GM23338 (cell line): ENCODE data around the gene IL22RA1. TPM values are rescaled to one million over a fixed set of nuclear protein-coding genes. Genes with fewer than 3 reads are reported as not detected.

ENCODE experiments used
- ATAC-seq: fragments of 200-7000 bp; cut with Tn5 transposase; 3 replicates; pipeline ENCODE4 v1.9.1; 2020
- DNase-seq: peaks from one replicate; pipeline ENCODE4 v3.0.0-alpha.2; 2015; ENCODE audit warnings: low spot score
- H2AFZ ChIP-seq: fragments of 200-600 bp; sonication (generic); 2 replicates; pipeline ENCODE4 v1.8.0; 2016; ENCODE audit warnings: antibody characterized with exemption, mild to moderate bottlenecking, moderate library complexity
- H3F3A ChIP-seq: fragments of 200-600 bp; sonication (generic); replicated peaks from 2 replicates; pipeline ENCODE4 v1.8.0; 2017; ENCODE audit warnings: antibody characterized with exemption, mixed run types, low read depth
- H3K27ac ChIP-seq: fragments of 200-600 bp; sonication (generic); 2 replicates; pipeline ENCODE4 v1.6.1; 2016; ENCODE audit warnings: low read depth
- H3K27me3 ChIP-seq: fragments of 200-600 bp; sonication (generic); 2 replicates; pipeline ENCODE4 v1.8.0; 2016; ENCODE audit warnings: mild to moderate bottlenecking, mixed run types, moderate library complexity; ENCODE audit not compliant: insufficient read depth
- H3K36me3 ChIP-seq: fragments of 200-600 bp; sonication (generic); 2 replicates; pipeline ENCODE4 v1.8.0; 2016; ENCODE audit warnings: mild to moderate bottlenecking; ENCODE audit not compliant: insufficient read depth
- H3K4me1 ChIP-seq: fragments of 200-600 bp; sonication (generic); 2 replicates; pipeline ENCODE4 v1.8.0; 2016; ENCODE audit warnings: mild to moderate bottlenecking, moderate library complexity; ENCODE audit not compliant: insufficient read depth
- H3K4me2 ChIP-seq: fragments of 200-600 bp; sonication (generic); 2 replicates; pipeline ENCODE4 v1.7.1; 2017; ENCODE audit warnings: mixed run types
- H3K4me3 ChIP-seq: fragments of 200-600 bp; sonication (generic); 2 replicates; pipeline ENCODE4 v1.6.1; 2016; ENCODE audit warnings: mixed run types
- H3K79me2 ChIP-seq: fragments of 200-600 bp; sonication (generic); replicated peaks from 2 replicates; pipeline ENCODE4 v1.8.0; 2017; ENCODE audit warnings: mild to moderate bottlenecking; ENCODE audit not compliant: insufficient read depth
- H3K9me2 ChIP-seq: fragments of 200-600 bp; sonication (generic); 2 replicates; pipeline ENCODE4 v1.8.0; 2017; ENCODE audit not compliant: insufficient read depth
- H4K20me1 ChIP-seq: fragments of 200-600 bp; sonication (generic); replicated peaks from 2 replicates; pipeline ENCODE4 v1.8.0; 2017; ENCODE audit warnings: mild to moderate bottlenecking; ENCODE audit not compliant: insufficient read depth
- H3K27ac Mint-ChIP-seq: 2 replicates; pipeline ENCODE4 v1.8.0; 2020; ENCODE audit warnings: inconsistent platforms, mild to moderate bottlenecking, moderate library complexity, mixed read lengths
- H3K27me3 Mint-ChIP-seq: 3 replicates; pipeline ENCODE4 v1.8.0; 2022; ENCODE audit warnings: low read depth, mild to moderate bottlenecking, moderate library complexity, mixed read lengths, inconsistent platforms; ENCODE audit not compliant: insufficient read depth, poor library complexity
- H3K36me3 Mint-ChIP-seq: 3 replicates; pipeline ENCODE4 v1.8.0; 2021; ENCODE audit warnings: low read depth, mild to moderate bottlenecking, inconsistent platforms, moderate library complexity, mixed read lengths
- H3K4me1 Mint-ChIP-seq: 3 replicates; pipeline ENCODE4 v1.8.0; 2020; ENCODE audit warnings: mild to moderate bottlenecking, inconsistent platforms, mixed read lengths
- H3K4me3 Mint-ChIP-seq: 3 replicates; pipeline ENCODE4 v1.8.0; 2021; ENCODE audit warnings: moderate library complexity, mild to moderate bottlenecking, inconsistent platforms, mixed read lengths
- H3K9me3 Mint-ChIP-seq: 3 replicates; pipeline ENCODE4 v1.8.0; 2020; ENCODE audit warnings: moderate library complexity, mild to moderate bottlenecking, inconsistent platforms, mixed read lengths
- CREB1 ChIP-seq: fragments of 250-450 bp; sonication (Bioruptor Pico); IDR thresholded peaks from 2 replicates; pipeline ENCODE4 v1.5.0; 2020; ENCODE audit warnings: low read depth, mild to moderate bottlenecking, moderate library complexity
- EZH2 ChIP-seq: fragments of 200-600 bp; sonication (generic); IDR thresholded peaks from one replicate; pipeline ENCODE4 v1.8.0; 2017; ENCODE audit warnings: antibody characterized with exemption, mild to moderate bottlenecking, low read depth; ENCODE audit not compliant: unreplicated experiment
- NANOG ChIP-seq: IDR thresholded peaks from 2 replicates; pipeline ENCODE4 v1.6.1; 2016; ENCODE audit warnings: antibody characterized with exemption, borderline replicate concordance
- POLR2AphosphoS5 ChIP-seq: IDR thresholded peaks from 2 replicates; pipeline ENCODE4 v1.6.1; 2016; ENCODE audit warnings: antibody characterized with exemption, low read depth
- REST ChIP-seq: IDR thresholded peaks from one replicate; pipeline ENCODE4 v1.6.1; 2018; ENCODE audit warnings: antibody characterized with exemption; ENCODE audit not compliant: unreplicated experiment
- ZNF114 ChIP-seq: fragments of 250-450 bp; sonication (Bioruptor Pico); IDR thresholded peaks from 2 replicates; pipeline ENCODE4 v1.5.0; 2020; ENCODE audit warnings: mild to moderate bottlenecking, moderate library complexity
- polyA plus RNA-seq: library from polyadenylated mRNA; unstranded; fragments of >200 nt; fragmentation: Nextera tagmentation; extraction: Ambion mirVana; gene quantifications from 2 replicates; pipeline ENCODE4 v1.2.1, GENCODE V29; 2016
- total RNA-seq: library from RNA; depleted of rRNA; stranded (reverse); fragments of >200 nt; shearing (Covaris generic); gene quantifications from 2 replicates; pipeline ENCODE4 v1.2.3, GENCODE V29; 2014
- TF ChIP-seq, protein P1 (sequence below), 2 experiments: fragments of 200-600 bp in 1 of 2; sonication (generic) in 1 of 2; conservative IDR thresholded peaks; 2 replicates each; pipeline versions ENCODE4 v1.5.1 to v1.6.1; 2016 to 2017; ENCODE audit warnings: antibody characterized with exemption in 2 of 2, low read depth in 2 of 2, mild to moderate bottlenecking in 2 of 2, moderate library complexity in 1 of 2
- TF ChIP-seq, protein P2 (sequence below): fragments of 250-450 bp; sonication (Bioruptor Pico); IDR thresholded peaks from 2 replicates; pipeline ENCODE4 v1.5.0; 2020; ENCODE audit warnings: mild to moderate bottlenecking, moderate library complexity

IL22RA1 gene
- total and polyA plus RNA-seq, 2 experiments from 2014 or later = 0.11 to 0.28 TPM

DNA sequence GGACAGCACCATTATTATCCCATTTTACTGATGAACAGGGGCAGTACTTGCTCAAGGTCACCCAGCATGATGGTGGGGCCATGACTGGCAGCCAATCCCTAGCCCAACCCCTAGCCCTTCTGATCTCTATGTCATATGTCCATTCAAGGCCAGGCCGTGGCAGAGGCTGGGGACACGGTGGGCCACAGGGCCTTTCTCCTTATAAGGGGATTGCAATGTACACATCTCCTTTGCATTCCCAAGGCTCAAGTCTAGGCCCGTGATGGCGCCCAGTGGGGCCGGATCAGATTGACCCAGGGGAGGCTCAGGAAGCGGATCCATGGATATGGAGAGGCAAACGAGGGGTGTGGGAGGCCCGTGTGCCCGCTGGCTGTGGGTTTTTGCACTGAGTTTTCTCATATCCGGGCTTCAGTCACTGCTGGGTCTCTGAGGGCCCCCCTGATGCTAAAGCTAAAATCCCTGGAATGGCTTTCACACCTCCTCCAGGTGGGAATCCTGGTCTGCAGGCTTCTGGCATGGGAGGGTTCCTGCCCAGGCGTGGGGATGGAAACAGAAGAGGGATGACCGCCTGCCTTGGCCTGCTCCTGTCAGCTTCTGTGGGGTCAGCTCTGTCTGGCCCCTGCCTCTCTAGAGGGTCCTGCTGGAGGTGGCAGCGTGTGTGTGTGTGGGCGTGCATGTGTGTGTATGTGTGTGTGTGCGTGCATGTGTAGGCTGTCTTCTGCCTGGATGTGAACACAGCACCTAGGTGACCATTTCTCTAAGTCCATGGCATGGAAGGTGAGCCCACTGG lies 33.1 kb downstream of the IL22RA1 start:
- Histone ChIP-seq H3K36me3 (no peaks in the 10 kb centered on the region), H3K4me1 (peaks cover 16% of the 10 kb centered on the region), H3K4me3 (no peak overlapping the region), H3K27ac (no peak overlapping the region), H3K9me2 (no peaks in the 10 kb centered on the region), H4K20me1 (no peaks in the 10 kb centered on the region), H2AFZ (no peak overlapping the region), H3K4me2 (no peak overlapping the region), H3K79me2 (no peaks in the 10 kb centered on the region), H3F3A (no peaks in the 10 kb centered on the region), H3K27me3 (no peaks in the 10 kb centered on the region)
- no peaks in the 10 kb centered on the region for H3K36me3 Mint-ChIP-seq
- no peak for TF ChIP-seq EZH2
- no peak for TF ChIP-seq CREB1 (CRISPR knock-in tag)
- TF ChIP-seq NANOG = no peak
- TF ChIP-seq POLR2AphosphoS5 = no peak
- TF ChIP-seq ZNF114 (CRISPR knock-in tag) = no peak
- no peak for TF ChIP-seq REST
- TF ChIP-seq, protein P1, sequence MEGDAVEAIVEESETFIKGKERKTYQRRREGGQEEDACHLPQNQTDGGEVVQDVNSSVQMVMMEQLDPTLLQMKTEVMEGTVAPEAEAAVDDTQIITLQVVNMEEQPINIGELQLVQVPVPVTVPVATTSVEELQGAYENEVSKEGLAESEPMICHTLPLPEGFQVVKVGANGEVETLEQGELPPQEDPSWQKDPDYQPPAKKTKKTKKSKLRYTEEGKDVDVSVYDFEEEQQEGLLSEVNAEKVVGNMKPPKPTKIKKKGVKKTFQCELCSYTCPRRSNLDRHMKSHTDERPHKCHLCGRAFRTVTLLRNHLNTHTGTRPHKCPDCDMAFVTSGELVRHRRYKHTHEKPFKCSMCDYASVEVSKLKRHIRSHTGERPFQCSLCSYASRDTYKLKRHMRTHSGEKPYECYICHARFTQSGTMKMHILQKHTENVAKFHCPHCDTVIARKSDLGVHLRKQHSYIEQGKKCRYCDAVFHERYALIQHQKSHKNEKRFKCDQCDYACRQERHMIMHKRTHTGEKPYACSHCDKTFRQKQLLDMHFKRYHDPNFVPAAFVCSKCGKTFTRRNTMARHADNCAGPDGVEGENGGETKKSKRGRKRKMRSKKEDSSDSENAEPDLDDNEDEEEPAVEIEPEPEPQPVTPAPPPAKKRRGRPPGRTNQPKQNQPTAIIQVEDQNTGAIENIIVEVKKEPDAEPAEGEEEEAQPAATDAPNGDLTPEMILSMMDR (conservative IDR thresholded peaks at IDR 0.05; ENCODE audit: low read depth in 2 of 2) = no peak
- TF ChIP-seq, protein P2, sequence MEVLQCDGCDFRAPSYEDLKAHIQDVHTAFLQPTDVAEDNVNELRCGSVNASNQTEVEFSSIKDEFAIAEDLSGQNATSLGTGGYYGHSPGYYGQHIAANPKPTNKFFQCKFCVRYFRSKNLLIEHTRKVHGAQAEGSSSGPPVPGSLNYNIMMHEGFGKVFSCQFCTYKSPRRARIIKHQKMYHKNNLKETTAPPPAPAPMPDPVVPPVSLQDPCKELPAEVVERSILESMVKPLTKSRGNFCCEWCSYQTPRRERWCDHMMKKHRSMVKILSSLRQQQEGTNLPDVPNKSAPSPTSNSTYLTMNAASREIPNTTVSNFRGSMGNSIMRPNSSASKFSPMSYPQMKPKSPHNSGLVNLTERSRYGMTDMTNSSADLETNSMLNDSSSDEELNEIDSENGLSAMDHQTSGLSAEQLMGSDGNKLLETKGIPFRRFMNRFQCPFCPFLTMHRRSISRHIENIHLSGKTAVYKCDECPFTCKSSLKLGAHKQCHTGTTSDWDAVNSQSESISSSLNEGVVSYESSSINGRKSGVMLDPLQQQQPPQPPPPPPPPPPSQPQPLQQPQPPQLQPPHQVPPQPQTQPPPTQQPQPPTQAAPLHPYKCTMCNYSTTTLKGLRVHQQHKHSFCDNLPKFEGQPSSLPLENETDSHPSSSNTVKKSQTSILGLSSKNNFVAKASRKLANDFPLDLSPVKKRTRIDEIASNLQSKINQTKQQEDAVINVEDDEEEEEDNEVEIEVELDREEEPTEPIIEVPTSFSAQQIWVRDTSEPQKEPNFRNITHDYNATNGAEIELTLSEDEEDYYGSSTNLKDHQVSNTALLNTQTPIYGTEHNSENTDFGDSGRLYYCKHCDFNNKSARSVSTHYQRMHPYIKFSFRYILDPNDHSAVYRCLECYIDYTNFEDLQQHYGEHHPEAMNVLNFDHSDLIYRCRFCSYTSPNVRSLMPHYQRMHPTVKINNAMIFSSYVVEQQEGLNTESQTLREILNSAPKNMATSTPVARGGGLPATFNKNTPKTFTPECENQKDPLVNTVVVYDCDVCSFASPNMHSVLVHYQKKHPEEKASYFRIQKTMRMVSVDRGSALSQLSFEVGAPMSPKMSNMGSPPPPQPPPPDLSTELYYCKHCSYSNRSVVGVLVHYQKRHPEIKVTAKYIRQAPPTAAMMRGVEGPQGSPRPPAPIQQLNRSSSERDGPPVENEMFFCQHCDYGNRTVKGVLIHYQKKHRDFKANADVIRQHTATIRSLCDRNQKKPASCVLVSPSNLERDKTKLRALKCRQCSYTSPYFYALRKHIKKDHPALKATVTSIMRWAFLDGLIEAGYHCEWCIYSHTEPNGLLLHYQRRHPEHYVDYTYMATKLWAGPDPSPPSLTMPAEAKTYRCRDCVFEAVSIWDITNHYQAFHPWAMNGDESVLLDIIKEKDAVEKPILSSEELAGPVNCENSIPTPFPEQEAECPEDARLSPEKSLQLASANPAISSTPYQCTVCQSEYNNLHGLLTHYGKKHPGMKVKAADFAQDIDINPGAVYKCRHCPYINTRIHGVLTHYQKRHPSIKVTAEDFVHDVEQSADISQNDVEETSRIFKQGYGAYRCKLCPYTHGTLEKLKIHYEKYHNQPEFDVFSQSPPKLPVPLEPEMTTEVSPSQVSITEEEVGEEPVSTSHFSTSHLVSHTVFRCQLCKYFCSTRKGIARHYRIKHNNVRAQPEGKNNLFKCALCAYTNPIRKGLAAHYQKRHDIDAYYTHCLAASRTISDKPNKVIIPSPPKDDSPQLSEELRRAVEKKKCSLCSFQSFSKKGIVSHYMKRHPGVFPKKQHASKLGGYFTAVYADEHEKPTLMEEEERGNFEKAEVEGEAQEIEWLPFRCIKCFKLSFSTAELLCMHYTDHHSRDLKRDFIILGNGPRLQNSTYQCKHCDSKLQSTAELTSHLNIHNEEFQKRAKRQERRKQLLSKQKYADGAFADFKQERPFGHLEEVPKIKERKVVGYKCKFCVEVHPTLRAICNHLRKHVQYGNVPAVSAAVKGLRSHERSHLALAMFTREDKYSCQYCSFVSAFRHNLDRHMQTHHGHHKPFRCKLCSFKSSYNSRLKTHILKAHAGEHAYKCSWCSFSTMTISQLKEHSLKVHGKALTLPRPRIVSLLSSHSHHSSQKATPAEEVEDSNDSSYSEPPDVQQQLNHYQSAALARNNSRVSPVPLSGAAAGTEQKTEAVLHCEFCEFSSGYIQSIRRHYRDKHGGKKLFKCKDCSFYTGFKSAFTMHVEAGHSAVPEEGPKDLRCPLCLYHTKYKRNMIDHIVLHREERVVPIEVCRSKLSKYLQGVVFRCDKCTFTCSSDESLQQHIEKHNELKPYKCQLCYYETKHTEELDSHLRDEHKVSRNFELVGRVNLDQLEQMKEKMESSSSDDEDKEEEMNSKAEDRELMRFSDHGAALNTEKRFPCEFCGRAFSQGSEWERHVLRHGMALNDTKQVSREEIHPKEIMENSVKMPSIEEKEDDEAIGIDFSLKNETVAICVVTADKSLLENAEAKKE (CRISPR knock-in tag) = no peak
- ATAC-seq = no peak
- peaks cover 21% of the 10 kb centered on the region for H3K27me3 Mint-ChIP-seq
- H3K4me1 Mint-ChIP-seq = peaks cover 34% of the 10 kb centered on the region
- no peak overlapping the region for H3K4me3 Mint-ChIP-seq
- no peaks in the 10 kb centered on the region for H3K9me3 Mint-ChIP-seq
- no peak overlapping the region for H3K27ac Mint-ChIP-seq
- no peak for DNase-seq
